ENCODE results near the gene PYGO2.

PYGO2 gene

DNA sequence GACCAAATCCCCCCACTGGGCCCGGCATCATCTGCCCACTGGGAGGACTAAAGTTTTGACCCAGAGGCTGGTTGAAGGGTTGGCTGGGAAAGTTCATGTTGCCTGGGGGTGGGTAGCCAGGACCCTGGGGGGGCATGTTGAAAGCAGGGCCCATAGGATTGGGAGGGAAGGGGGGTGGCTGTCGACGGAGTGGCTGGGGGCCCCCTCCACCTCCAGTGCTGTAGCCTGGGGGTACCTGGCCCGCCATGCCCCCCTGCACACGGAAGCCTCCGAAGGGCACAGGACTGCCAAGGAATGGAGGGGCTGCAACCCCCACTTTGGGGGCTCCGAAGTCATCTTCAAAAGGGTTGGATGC, 2.2 kb downstream of the PYGO2 start:
- DNase-seq = no peak

GRCh38 chr1:154958681-154959425, 2.7 kb downstream of the PYGO2 start:
- no peak for DNase-seq

DNA sequence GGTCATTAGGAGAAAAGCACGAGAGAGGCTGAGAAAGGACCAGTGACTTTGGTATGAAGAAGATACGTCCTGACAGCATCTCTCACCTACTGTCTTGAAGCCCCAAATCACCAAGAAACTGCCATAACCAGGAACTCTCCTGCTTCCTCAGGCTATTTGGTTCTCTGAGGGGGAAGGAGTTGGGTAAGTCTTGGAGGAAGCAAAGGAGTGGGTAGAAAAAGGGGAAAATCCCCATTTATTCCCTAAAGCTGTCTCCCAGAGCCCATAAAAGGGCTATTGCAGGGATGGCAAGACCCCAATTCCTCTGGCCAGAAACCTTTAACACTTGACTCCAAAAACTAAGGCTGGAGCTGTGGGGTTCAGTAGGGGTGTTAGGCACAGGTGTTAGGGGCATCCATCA, 3.5 kb downstream of the PYGO2 start:
- DNase-seq = no peak

DNA sequence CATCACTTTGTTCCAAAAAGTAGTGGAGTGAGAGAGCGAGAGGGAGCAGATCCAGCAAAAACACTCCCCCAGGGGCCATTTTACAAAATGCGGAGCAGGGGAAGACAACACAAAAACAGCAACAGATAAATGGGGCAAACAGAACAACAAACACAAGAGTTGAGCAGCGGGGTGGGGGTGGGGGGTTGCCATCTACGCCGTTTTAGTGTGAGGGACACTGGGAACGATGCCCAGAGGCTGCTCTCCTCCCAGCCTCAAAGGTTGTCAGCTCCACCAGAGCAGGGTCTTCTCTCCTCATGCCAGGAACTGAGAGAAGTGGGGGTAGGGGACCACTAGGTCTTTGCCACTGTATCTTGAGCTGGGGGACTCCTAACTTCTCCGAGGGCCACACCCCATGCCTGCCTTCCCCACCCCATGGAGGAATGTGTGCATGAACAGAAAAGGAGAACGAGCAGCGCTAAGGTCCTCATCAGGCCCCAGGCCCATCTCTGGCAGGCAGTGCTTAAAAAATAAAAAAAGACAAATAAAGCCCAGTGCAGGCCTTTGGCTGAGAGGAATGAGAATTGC, 4.4 kb downstream of the PYGO2 start:
- no peak for DNase-seq

- DNase-seq = no peak
Observed at GRCh38 chr1:154956544-154956941, 5.0 kb downstream of the PYGO2 start.

DNA sequence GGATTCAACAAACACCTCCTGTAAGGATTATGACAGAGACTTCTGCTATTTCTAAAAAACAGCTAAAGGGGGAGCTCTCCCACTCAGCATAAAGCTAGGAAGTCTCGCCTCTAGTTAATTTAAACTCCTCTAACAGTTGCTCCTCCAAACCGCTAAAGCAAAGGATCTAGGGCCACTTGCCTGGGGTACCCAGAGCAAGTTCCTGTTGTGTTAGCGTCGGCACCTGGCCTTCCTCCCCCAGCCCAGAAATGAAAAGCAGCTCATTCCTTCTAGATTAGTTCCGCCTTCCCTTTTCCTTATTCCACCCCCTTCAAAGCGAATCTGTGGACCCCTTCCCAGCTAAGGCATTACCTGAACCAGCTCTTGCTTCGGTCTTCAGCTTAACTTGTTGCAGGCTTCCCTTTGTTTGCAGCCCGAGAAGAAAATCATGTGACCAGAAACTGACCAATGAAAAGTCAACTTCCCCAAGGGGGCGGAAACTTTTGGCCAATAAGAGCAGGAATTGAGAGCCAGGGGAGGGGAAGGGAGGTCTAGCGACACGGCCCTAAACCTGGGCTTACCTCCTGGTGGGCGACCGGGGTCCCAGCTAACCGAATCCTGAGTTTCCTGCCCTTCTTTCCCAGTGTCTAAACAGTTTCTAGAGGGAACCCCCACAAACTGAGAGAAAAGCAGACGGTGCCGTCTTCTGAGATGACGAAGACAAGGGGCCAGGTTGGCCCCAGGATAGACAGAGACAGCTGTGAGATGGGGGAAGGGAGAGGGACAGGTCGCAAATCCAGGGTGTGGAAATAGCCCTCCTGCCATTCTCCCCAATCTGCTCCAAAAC, 5.7 kb downstream of the PYGO2 start, which contains the start of gene PBXIP1:
TSS of gene PBXIP1 (minus strand) at position 382 of the 826 bp plus-strand sequence. CDS start 2,378 bp downstream, outside the sequence.
- peak; percentile 76 for DNase-seq

- peak; percentile 59 for DNase-seq
Observed at GRCh38 chr1:154955039-154955717, 6.4 kb downstream of the PYGO2 start.

DNA sequence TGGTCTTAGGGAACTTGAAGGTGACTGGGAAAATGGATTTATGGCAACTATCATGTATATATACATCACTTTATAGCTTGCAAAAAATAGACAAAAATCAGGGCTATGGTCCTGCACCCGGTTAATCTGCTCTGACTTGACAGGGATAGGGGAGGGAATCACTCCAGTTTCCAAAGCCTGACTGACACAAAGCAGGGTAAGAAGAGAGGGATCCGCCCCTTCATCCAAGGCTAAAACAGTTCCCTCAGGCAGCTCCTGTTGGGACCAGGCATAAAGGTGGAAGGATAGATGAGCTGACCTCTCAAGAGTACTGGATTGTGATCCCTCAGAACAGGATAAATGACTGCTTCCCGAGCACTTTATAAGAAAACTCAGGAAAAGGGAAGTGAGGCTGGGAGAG, 7.0 kb downstream of the PYGO2 start:
- no peak for DNase-seq

DNA sequence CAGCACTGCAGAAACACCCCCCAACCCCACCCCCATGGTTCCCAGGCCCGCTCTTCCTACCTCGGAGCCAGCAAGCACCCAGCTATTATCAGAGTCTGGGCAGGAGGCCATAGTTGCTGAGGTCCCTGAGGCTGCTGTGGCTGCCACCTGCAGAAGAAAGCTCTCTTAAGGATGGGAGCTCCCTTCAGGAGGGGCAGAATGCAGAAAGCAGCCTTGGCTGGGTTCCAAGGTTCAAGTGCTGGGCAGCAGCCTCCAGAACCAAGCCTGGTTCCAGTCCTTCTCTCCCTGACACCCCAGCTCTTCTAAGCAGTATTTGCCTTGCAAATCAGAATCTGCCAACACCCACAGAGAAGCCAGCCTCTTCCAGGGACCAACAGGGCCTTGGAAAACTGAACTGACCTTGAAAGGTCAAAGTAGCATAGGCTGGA, 8.0 kb downstream of the PYGO2 start:
- no peak for DNase-seq

GRCh38 chr1:154952664-154953063, 8.9 kb downstream of the PYGO2 start:
- DNase-seq = no peak

GRCh38 chr1:154951901-154952657, 9.5 kb downstream of the PYGO2 start:
- DNase-seq = peak; percentile 66

- DNase-seq = no peak
Observed at GRCh38 chr1:154948079-154948478, 13.5 kb downstream of the PYGO2 start.

DNA sequence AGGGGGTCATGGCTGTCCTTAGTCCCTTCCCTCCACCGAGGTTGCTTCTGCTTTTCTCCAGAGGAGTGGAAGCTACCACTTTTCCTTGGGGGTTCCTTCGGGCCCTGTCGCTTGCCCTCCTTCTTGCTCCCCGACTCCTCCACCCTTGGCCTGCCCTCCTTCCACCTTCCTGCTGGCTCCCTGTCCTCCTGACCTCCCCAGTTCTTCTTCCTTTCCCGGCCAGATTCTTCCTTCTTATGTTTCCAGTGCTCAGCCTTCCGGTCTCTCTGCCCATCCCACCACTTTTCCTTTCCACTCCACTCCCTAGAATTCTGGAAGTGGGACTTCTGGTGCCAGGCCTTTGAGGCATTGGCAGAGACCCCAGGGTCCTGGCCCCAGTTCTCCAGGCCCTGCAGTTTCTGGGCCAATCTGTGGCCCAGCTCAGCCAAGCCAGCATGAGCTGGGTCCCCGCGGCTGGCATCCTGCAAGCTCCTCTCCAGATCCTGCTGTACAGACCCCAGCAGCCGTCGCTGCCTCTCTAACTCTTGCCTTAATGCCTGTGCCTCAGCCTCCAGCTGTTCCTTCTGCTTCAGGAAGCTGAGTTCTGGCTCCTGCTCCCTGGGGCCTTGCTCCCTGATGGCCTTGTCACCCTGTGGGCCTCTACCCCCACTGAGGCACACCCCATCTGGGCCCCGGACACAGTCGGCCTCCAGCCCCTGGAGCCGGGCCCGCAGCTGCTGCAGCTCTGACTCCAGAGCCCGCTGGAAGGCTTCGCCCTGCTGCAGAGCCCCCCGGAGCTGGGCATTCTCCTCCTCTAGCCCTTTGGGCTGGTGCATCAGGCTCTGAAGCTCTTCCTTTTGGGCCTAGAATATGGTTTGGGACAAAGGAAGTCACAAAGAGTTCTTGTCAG, 15.4 kb downstream of the PYGO2 start:
- no peak for DNase-seq

DNA sequence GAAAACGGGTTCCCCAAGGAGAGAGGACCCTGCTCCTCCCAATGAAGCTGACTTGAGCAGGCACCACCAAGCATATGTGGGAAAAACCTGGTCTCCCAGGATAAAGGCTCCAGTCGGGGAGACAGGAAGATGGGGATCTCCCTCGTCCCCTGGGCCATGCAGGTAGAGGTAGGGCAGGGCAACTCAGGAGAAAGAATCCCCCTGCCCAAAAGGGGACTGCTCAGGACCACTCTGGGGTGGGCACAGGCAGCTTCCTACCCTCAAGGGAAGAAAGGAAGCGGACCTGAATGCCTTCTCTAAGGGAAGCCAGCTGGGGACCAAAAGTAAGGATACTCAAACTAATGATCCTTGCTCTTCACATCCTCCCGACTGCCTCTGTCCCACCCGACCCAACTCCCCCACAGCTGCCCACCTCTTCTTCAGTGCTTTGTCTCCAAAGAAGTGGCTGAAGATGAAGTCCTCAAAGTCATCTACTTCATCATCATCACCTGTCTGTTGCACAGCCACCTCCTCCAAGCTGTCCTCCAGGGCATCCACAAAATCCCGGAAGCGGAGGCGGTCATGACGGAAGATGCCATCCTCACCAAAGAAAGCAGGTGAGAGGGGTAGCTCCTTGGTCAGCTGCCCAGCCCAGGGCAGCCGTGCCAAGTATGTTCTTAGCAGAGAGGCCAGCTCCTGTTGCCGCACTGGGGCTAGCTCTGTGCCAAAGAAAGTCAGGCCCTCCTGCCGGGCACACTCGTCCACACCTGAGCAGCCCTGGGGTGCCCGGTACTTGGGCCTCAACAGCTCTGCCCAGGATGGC, 16.2 kb downstream of the PYGO2 start:
- DNase-seq = no peak

- DNase-seq = no peak
Observed at GRCh38 chr1:154944401-154945159, 17.0 kb downstream of the PYGO2 start.

- DNase-seq = peak; percentile 45
Observed at GRCh38 chr1:154943649-154944400, 17.8 kb downstream of the PYGO2 start.

DNA sequence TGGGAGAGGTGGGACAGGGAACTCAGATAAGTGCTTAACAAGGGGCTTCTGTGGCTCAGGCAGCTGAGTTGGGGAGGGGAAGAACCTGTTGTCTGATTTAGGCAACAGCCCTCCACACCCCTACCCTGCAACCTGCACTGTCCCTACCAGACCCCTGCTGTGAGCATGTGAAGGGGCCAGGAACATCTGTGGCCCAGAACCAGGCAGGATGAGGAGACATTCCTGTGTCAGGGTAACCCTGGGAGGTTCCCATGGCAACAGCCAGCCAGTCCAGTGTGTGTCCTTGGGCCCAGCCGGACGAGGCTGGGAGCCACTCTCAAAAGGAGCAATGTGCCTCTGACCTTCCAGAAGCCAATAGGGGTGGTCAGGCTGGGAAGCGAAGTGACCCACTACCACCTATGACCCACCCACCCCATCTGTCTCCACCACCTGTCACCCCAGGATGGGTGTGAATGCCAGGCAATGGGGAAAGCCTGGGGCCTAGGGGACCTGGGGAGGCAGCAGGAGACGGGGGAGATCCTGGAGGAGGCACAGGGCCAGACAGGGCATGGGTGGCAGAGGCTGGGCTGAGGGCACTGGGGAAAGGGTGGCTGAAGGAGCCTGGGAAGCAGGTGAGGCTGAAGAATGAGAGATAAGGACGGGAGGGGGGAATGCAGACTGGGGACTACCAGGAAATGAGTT, 20.1 kb downstream of the PYGO2 start:
- no peak for DNase-seq

GRCh38 chr1:154940651-154941194, 20.9 kb downstream of the PYGO2 start:
- no peak for DNase-seq

Data from activated naive CD4-positive, alpha-beta T cell treated with anti-CD3 and anti-CD28 coated beads, Interleukin-2, amount 50 U/mL, for 16 hours (primary cell).